ENCODE data around the gene INPP5A. TPM values are rescaled to one million over a fixed set of nuclear protein-coding genes. Genes with fewer than 3 reads are reported as not detected.
"Not testable (repeated sequence)": the region's sequence is repeated elsewhere in the genome, so short reads cannot be mapped to it uniquely, and the experiment has no call there.

INPP5A gene
- total RNA-seq, 1 donor from 2014 or later = 32.5 TPM

- DNase-seq = no peak
These were observed 249.4 kb downstream of the INPP5A start for GRCh38 chr10:132786884-132787494.

GRCh38 chr10:132787495-132788179 lies 250.1 kb downstream of the INPP5A start:
- no peak for DNase-seq

- no peak for DNase-seq
These were observed 250.7 kb downstream of the INPP5A start for GRCh38 chr10:132788180-132788830.

GRCh38 chr10:132788831-132789219 lies 251.2 kb downstream of the INPP5A start:
- DNase-seq = no peak

GRCh38 chr10:132789659-132790148 lies 252.1 kb downstream of the INPP5A start:
- no peak for DNase-seq

- DNase-seq = no peak
These were observed 252.9 kb downstream of the INPP5A start for GRCh38 chr10:132790470-132790869.

- no peak for DNase-seq
These were observed 253.6 kb downstream of the INPP5A start for GRCh38 chr10:132790934-132791829.

GRCh38 chr10:132792099-132792498 lies 254.5 kb downstream of the INPP5A start:
- not testable (repeated sequence) for DNase-seq

- DNase-seq = no peak
These were observed 255.2 kb downstream of the INPP5A start for GRCh38 chr10:132792796-132793195.

GRCh38 chr10:132793213-132793612 lies 255.6 kb downstream of the INPP5A start:
- no peak for DNase-seq

- DNase-seq = no peak
These were observed 256.6 kb downstream of the INPP5A start for GRCh38 chr10:132793871-132794849.

- DNase-seq = no peak
These were observed 259.3 kb downstream of the INPP5A start for GRCh38 chr10:132796846-132797245.

GRCh38 chr10:132797986-132798385 lies 260.4 kb downstream of the INPP5A start:
- not testable (repeated sequence) for DNase-seq

GRCh38 chr10:132798403-132798802 lies 260.8 kb downstream of the INPP5A start:
- no peak for DNase-seq

GRCh38 chr10:132798876-132799275 lies 261.3 kb downstream of the INPP5A start:
- no peak for DNase-seq

GRCh38 chr10:132799865-132800264 lies 262.3 kb downstream of the INPP5A start:
- DNase-seq = no peak

GRCh38 chr10:132802048-132802447 lies 264.5 kb downstream of the INPP5A start:
- DNase-seq = no peak

- DNase-seq = no peak
These were observed 265.2 kb downstream of the INPP5A start for GRCh38 chr10:132802694-132803320.

- DNase-seq = no peak
These were observed 266.0 kb downstream of the INPP5A start for GRCh38 chr10:132803416-132804210.

- no peak for DNase-seq
These were observed 266.7 kb downstream of the INPP5A start for GRCh38 chr10:132804287-132804686.

Data from skin of body (tissue), 2 donors.